GM23338 (cell line): ENCODE data around the gene LMO7. TPM values are rescaled to one million over a fixed set of nuclear protein-coding genes. Genes with fewer than 3 reads are reported as not detected.

Experiments used
- ATAC-seq: fragments of 200-7000 bp; cut with Tn5 transposase; 3 replicates; pipeline ENCODE4 v1.9.1; 2020
- DNase-seq: peaks from one replicate; pipeline ENCODE4 v3.0.0-alpha.2; 2015; ENCODE audit warnings: low spot score
- H2AFZ ChIP-seq: fragments of 200-600 bp; sonication (generic); 2 replicates; pipeline ENCODE4 v1.8.0; 2016; ENCODE audit warnings: antibody characterized with exemption, mild to moderate bottlenecking, moderate library complexity
- H3F3A ChIP-seq: fragments of 200-600 bp; sonication (generic); replicated peaks from 2 replicates; pipeline ENCODE4 v1.8.0; 2017; ENCODE audit warnings: antibody characterized with exemption, mixed run types, low read depth
- H3K27ac ChIP-seq: fragments of 200-600 bp; sonication (generic); 2 replicates; pipeline ENCODE4 v1.6.1; 2016; ENCODE audit warnings: low read depth
- H3K27me3 ChIP-seq: fragments of 200-600 bp; sonication (generic); 2 replicates; pipeline ENCODE4 v1.8.0; 2016; ENCODE audit warnings: mild to moderate bottlenecking, mixed run types, moderate library complexity; ENCODE audit not compliant: insufficient read depth
- H3K36me3 ChIP-seq: fragments of 200-600 bp; sonication (generic); 2 replicates; pipeline ENCODE4 v1.8.0; 2016; ENCODE audit warnings: mild to moderate bottlenecking; ENCODE audit not compliant: insufficient read depth
- H3K4me1 ChIP-seq: fragments of 200-600 bp; sonication (generic); 2 replicates; pipeline ENCODE4 v1.8.0; 2016; ENCODE audit warnings: mild to moderate bottlenecking, moderate library complexity; ENCODE audit not compliant: insufficient read depth
- H3K4me2 ChIP-seq: fragments of 200-600 bp; sonication (generic); 2 replicates; pipeline ENCODE4 v1.7.1; 2017; ENCODE audit warnings: mixed run types
- H3K4me3 ChIP-seq: fragments of 200-600 bp; sonication (generic); 2 replicates; pipeline ENCODE4 v1.6.1; 2016; ENCODE audit warnings: mixed run types
- H3K79me2 ChIP-seq: fragments of 200-600 bp; sonication (generic); replicated peaks from 2 replicates; pipeline ENCODE4 v1.8.0; 2017; ENCODE audit warnings: mild to moderate bottlenecking; ENCODE audit not compliant: insufficient read depth
- H3K9me2 ChIP-seq: fragments of 200-600 bp; sonication (generic); 2 replicates; pipeline ENCODE4 v1.8.0; 2017; ENCODE audit not compliant: insufficient read depth
- H4K20me1 ChIP-seq: fragments of 200-600 bp; sonication (generic); replicated peaks from 2 replicates; pipeline ENCODE4 v1.8.0; 2017; ENCODE audit warnings: mild to moderate bottlenecking; ENCODE audit not compliant: insufficient read depth
- H3K27ac Mint-ChIP-seq: 2 replicates; pipeline ENCODE4 v1.8.0; 2020; ENCODE audit warnings: inconsistent platforms, mild to moderate bottlenecking, moderate library complexity, mixed read lengths
- H3K27me3 Mint-ChIP-seq: 3 replicates; pipeline ENCODE4 v1.8.0; 2022; ENCODE audit warnings: low read depth, mild to moderate bottlenecking, moderate library complexity, mixed read lengths, inconsistent platforms; ENCODE audit not compliant: insufficient read depth, poor library complexity
- H3K36me3 Mint-ChIP-seq: 3 replicates; pipeline ENCODE4 v1.8.0; 2021; ENCODE audit warnings: low read depth, mild to moderate bottlenecking, inconsistent platforms, moderate library complexity, mixed read lengths
- H3K4me1 Mint-ChIP-seq: 3 replicates; pipeline ENCODE4 v1.8.0; 2020; ENCODE audit warnings: mild to moderate bottlenecking, inconsistent platforms, mixed read lengths
- H3K4me3 Mint-ChIP-seq: 3 replicates; pipeline ENCODE4 v1.8.0; 2021; ENCODE audit warnings: moderate library complexity, mild to moderate bottlenecking, inconsistent platforms, mixed read lengths
- H3K9me3 Mint-ChIP-seq: 3 replicates; pipeline ENCODE4 v1.8.0; 2020; ENCODE audit warnings: moderate library complexity, mild to moderate bottlenecking, inconsistent platforms, mixed read lengths
- CREB1 ChIP-seq: fragments of 250-450 bp; sonication (Bioruptor Pico); IDR thresholded peaks from 2 replicates; pipeline ENCODE4 v1.5.0; 2020; ENCODE audit warnings: low read depth, mild to moderate bottlenecking, moderate library complexity
- EZH2 ChIP-seq: fragments of 200-600 bp; sonication (generic); IDR thresholded peaks from one replicate; pipeline ENCODE4 v1.8.0; 2017; ENCODE audit warnings: antibody characterized with exemption, mild to moderate bottlenecking, low read depth; ENCODE audit not compliant: unreplicated experiment
- EZH2phosphoT487 ChIP-seq: fragments of 200-600 bp; sonication (generic); IDR thresholded peaks from one replicate; pipeline ENCODE4 v1.8.1; 2018; ENCODE audit warnings: antibody characterized with exemption; ENCODE audit not compliant: unreplicated experiment
- JUNB ChIP-seq: IDR thresholded peaks from one replicate; pipeline ENCODE4 v1.6.1; 2016; ENCODE audit warnings: antibody characterized with exemption; ENCODE audit not compliant: unreplicated experiment
- NANOG ChIP-seq: IDR thresholded peaks from 2 replicates; pipeline ENCODE4 v1.6.1; 2016; ENCODE audit warnings: antibody characterized with exemption, borderline replicate concordance
- POLR2AphosphoS5 ChIP-seq: IDR thresholded peaks from 2 replicates; pipeline ENCODE4 v1.6.1; 2016; ENCODE audit warnings: antibody characterized with exemption, low read depth
- REST ChIP-seq: IDR thresholded peaks from one replicate; pipeline ENCODE4 v1.6.1; 2018; ENCODE audit warnings: antibody characterized with exemption; ENCODE audit not compliant: unreplicated experiment
- STAT1 ChIP-seq: IDR thresholded peaks from one replicate; pipeline ENCODE4 v1.6.1; 2016; ENCODE audit warnings: antibody characterized with exemption; ENCODE audit not compliant: unreplicated experiment
- ZNF114 ChIP-seq: fragments of 250-450 bp; sonication (Bioruptor Pico); IDR thresholded peaks from 2 replicates; pipeline ENCODE4 v1.5.0; 2020; ENCODE audit warnings: mild to moderate bottlenecking, moderate library complexity
- ZNF331 ChIP-seq: fragments of 250-450 bp; sonication (Bioruptor Pico); IDR thresholded peaks from 2 replicates; pipeline ENCODE4 v1.5.0; 2020; ENCODE audit warnings: low read depth, mild to moderate bottlenecking, moderate library complexity
- ZNF462 ChIP-seq: fragments of 250-450 bp; sonication (Bioruptor Pico); IDR thresholded peaks from 2 replicates; pipeline ENCODE4 v1.5.0; 2020; ENCODE audit warnings: mild to moderate bottlenecking, moderate library complexity
- polyA plus RNA-seq: library from polyadenylated mRNA; unstranded; fragments of >200 nt; fragmentation: Nextera tagmentation; extraction: Ambion mirVana; gene quantifications from 2 replicates; pipeline ENCODE4 v1.2.1, GENCODE V29; 2016
- total RNA-seq: library from RNA; depleted of rRNA; stranded (reverse); fragments of >200 nt; shearing (Covaris generic); gene quantifications from 2 replicates; pipeline ENCODE4 v1.2.3, GENCODE V29; 2014
- TF ChIP-seq, protein P1 (sequence below), 2 experiments: fragments of 200-600 bp in 1 of 2; sonication (generic) in 1 of 2; conservative IDR thresholded peaks; 2 replicates each; pipeline versions ENCODE4 v1.5.1 to v1.6.1; 2016 to 2017; ENCODE audit warnings: antibody characterized with exemption in 2 of 2, low read depth in 2 of 2, mild to moderate bottlenecking in 2 of 2, moderate library complexity in 1 of 2
- TF ChIP-seq, protein P2 (sequence below): IDR thresholded peaks from 2 replicates; pipeline ENCODE4 v1.6.1; 2016; ENCODE audit warnings: antibody characterized with exemption

LMO7 gene
- total and polyA plus RNA-seq, 2 experiments from 2014 or later: 22.3 to 26.9 TPM

DNA sequence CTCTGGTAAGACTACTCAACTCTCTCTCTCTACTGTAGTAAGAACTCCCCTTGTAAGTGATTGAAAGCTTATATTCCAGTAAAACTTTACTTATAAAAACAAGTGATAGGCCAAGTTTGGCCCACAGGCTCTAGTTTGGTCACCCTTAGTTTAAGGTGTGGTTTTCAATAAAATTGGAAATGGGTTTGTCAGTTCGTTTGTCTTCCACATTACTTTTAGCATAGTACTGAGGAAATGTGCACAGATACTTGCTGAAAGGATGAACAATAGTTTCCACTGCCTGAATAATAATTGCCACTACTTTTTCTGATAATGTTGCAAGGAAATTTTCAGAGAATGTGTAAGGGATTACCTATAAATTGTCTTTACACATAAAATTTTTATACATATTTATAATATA lies 54.5 kb downstream of the LMO7 start:
- Mint-ChIP-seq H3K9me3 (no peaks in the 10 kb centered on the region; the same call in 2 of the 3 replicates), H3K27ac (no peak overlapping the region), H3K36me3 (no peaks in the 10 kb centered on the region), H3K4me3 (no peak overlapping the region), H3K4me1 (peaks cover 3% of the 10 kb centered on the region; the same call in 2 of the 3 replicates), H3K27me3 (no peaks in the 10 kb centered on the region)
- DNase-seq (no peak), ATAC-seq (no peak)
- Histone ChIP-seq H2AFZ (no peak overlapping the region), H3K4me2 (no peak overlapping the region), H3K27me3 (no peaks in the 10 kb centered on the region), H3K9me2 (no peaks in the 10 kb centered on the region), H3K36me3 (no peaks in the 10 kb centered on the region), H4K20me1 (no peaks in the 10 kb centered on the region), H3K4me1 (peaks cover under 1% of the 10 kb centered on the region), H3F3A (no peaks in the 10 kb centered on the region), H3K79me2 (no peaks in the 10 kb centered on the region), H3K4me3 (no peak overlapping the region), H3K27ac (no peak overlapping the region)
- TF ChIP-seq NANOG: no peak
- no peak for TF ChIP-seq REST
- TF ChIP-seq CREB1: no peak
- no peak for TF ChIP-seq ZNF462 (CRISPR knock-in tag)
- no peak for TF ChIP-seq STAT1
- TF ChIP-seq ZNF114 (CRISPR knock-in tag): no peak
- TF ChIP-seq EZH2: no peak
- TF ChIP-seq EZH2phosphoT487: no peak
- TF ChIP-seq, protein P1, sequence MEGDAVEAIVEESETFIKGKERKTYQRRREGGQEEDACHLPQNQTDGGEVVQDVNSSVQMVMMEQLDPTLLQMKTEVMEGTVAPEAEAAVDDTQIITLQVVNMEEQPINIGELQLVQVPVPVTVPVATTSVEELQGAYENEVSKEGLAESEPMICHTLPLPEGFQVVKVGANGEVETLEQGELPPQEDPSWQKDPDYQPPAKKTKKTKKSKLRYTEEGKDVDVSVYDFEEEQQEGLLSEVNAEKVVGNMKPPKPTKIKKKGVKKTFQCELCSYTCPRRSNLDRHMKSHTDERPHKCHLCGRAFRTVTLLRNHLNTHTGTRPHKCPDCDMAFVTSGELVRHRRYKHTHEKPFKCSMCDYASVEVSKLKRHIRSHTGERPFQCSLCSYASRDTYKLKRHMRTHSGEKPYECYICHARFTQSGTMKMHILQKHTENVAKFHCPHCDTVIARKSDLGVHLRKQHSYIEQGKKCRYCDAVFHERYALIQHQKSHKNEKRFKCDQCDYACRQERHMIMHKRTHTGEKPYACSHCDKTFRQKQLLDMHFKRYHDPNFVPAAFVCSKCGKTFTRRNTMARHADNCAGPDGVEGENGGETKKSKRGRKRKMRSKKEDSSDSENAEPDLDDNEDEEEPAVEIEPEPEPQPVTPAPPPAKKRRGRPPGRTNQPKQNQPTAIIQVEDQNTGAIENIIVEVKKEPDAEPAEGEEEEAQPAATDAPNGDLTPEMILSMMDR (conservative IDR thresholded peaks at IDR 0.05; ENCODE audit: low read depth in 2 of 2): no peak
- no peak for TF ChIP-seq JUNB
- TF ChIP-seq POLR2AphosphoS5: no peak
- no peak for TF ChIP-seq ZNF331 (CRISPR knock-in tag)
- TF ChIP-seq, protein P2, sequence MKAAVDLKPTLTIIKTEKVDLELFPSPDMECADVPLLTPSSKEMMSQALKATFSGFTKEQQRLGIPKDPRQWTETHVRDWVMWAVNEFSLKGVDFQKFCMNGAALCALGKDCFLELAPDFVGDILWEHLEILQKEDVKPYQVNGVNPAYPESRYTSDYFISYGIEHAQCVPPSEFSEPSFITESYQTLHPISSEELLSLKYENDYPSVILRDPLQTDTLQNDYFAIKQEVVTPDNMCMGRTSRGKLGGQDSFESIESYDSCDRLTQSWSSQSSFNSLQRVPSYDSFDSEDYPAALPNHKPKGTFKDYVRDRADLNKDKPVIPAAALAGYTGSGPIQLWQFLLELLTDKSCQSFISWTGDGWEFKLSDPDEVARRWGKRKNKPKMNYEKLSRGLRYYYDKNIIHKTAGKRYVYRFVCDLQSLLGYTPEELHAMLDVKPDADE: no peak
